Measurements from ENCODE around the gene LRP1.
A peak's percentile ranks its signal among the peaks of the same experiment; 100 is the strongest.

Gene LRP1

GRCh38 chr12:57138526-57139272, 10.4 kb downstream of the LRP1 start:
- DNase-seq: no peak

- DNase-seq: no peak
Observed at GRCh38 chr12:57139796-57140649, 11.7 kb downstream of the LRP1 start.

GRCh38 chr12:57141249-57141648, 13.0 kb downstream of the LRP1 start:
- DNase-seq: no peak

- no peak for DNase-seq
Observed at GRCh38 chr12:57142121-57142520, 13.8 kb downstream of the LRP1 start.

- no peak for DNase-seq
Observed at GRCh38 chr12:57142727-57143126, 14.4 kb downstream of the LRP1 start.

GRCh38 chr12:57143454-57143853, 15.2 kb downstream of the LRP1 start:
- no peak for DNase-seq

- DNase-seq: no peak
Observed at GRCh38 chr12:57145460-57146059, 17.3 kb downstream of the LRP1 start.

- no peak for DNase-seq
Observed at GRCh38 chr12:57146092-57146491, 17.8 kb downstream of the LRP1 start.

GRCh38 chr12:57146961-57147944, 19.0 kb downstream of the LRP1 start, which contains the start of gene LRP1-AS:
Gene LRP1-AS (minus strand): TSS chr12:57147619.
- DNase-seq: peak; percentile 60

GRCh38 chr12:57148469-57149244, 20.4 kb downstream of the LRP1 start:
- DNase-seq: peak; percentile 55

- DNase-seq: peak; percentile 69
Observed at GRCh38 chr12:57149245-57149900, 21.1 kb downstream of the LRP1 start.

- DNase-seq: no peak
Observed at GRCh38 chr12:57150400-57151000, 22.2 kb downstream of the LRP1 start.

- DNase-seq: peak; percentile 79
Observed at GRCh38 chr12:57151741-57152630, 23.7 kb downstream of the LRP1 start.

GRCh38 chr12:57152639-57153038, 24.4 kb downstream of the LRP1 start:
- no peak for DNase-seq

- DNase-seq: no peak
Observed at GRCh38 chr12:57153415-57153997, 25.2 kb downstream of the LRP1 start.

GRCh38 chr12:57154076-57154475, 25.8 kb downstream of the LRP1 start:
- no peak for DNase-seq

- no peak for DNase-seq
Observed at GRCh38 chr12:57154804-57155434, 26.6 kb downstream of the LRP1 start.

- DNase-seq: no peak
Observed at GRCh38 chr12:57156701-57157403, 28.6 kb downstream of the LRP1 start.

All from fibroblast of skin of right quadriceps (primary cell).